HG02885 (cell line): ENCODE measurements around the gene RAPGEF2.
A peak's percentile ranks its signal among the peaks of the same experiment; 100 is the strongest.
"Not testable (repeated sequence)": the region's sequence is repeated elsewhere in the genome, so short reads cannot be mapped to it uniquely, and the experiment has no call there.

Source experiments
- ATAC-seq: cut with Tn5 transposase; IDR thresholded peaks from one replicate; pipeline ENCODE4 v1.9.1; 2021; ENCODE audit warnings: mild to moderate bottlenecking; ENCODE audit not compliant: unreplicated experiment, poor library complexity

Gene RAPGEF2

DNA sequence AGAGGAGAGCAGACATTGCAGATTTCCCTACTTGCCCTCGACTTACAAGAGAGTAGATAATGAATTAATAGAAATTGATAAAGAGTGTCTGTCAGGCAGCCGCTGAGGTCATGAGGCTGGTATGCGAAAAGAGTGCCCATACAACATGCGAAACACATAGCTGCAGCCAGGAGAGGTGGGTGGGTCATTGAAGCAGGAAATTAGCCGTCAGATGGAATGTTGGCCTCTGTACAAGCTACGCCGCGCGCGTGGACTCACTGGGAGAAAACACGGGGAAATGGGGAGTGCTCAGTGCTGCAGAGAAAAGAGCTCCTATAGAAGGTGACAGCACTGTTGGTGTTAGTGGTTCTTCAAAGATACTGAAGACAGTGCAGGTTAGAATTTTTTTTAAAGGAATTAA lies 125.1 kb downstream of the RAPGEF2 start:
- ATAC-seq = no peak

DNA sequence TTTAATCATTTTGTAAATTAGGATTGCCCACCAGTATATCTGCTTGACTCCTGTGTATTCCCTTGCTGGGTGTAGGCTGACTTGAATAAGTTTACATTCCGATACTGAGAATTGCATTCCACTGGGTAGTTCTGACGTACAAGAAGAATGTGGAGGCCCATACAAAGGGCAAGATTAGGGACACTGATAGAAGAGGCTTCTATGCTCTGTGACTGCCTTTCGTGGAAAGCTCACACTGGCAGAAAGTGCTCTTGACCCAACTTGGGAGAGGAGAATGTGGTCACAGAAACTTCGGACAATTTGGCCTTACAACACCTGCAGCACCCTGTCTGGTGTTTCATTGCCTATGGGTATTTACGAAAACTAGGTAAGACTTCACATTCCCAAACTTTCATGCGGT lies 126.3 kb downstream of the RAPGEF2 start:
- no peak for ATAC-seq

DNA sequence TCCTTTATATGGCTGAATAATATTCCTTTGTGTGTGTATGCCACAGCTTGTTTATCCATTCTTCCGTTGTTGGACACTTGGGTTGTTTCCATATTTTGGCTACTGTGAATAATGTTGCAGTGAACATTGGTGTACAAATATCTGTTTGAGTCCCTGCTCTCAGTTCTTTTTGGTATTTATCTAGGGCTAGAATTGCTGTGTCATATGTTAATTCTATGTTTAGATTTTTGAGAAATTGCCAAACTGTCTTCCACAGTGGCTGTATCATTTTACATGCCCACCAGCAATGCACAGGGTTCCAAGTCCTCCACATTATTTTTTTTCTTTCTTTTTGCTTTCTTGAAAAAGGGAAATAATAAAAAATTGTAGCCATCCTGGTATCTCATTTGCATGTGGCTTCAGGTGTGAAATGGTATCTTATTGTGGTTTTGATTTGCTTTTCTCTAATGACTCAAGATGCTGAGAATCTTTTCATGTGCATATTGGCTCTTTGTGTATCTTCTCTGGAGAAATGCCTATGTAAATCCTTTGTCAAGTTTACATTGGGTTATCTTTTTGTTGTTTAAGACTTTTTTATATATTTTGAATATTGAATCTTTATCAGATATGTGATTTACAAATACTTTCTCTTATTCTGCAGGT lies 129.7 kb downstream of the RAPGEF2 start:
- ATAC-seq = no peak

DNA sequence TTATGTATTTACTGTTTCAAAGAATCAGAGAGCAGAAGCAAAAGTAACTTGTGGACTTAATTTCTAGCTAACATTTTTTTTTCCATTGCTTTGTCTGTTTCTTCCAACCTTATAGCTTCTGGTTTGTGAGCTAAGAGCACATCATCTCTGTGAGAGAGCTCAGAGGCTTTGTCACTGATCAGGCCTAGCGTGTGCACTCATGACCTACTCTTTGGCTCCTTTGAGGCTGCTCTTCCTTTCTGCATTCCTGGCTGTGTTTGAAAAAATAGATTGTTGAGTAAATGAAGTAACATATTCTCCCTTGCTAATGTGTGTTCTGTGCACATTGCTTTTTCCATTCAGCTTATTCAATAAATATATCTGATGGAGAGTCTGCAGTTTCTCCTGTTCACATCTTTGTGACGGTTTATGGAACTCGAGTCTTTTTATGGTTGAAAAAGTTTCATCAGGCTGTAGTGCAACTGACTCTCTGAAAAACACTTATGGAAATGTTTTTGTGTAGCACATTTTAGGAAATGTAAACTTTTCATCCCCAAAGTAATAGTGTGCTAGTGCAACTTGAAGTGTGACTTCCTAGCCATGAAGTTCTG lies 133.0 kb downstream of the RAPGEF2 start:
- ATAC-seq = no peak

DNA sequence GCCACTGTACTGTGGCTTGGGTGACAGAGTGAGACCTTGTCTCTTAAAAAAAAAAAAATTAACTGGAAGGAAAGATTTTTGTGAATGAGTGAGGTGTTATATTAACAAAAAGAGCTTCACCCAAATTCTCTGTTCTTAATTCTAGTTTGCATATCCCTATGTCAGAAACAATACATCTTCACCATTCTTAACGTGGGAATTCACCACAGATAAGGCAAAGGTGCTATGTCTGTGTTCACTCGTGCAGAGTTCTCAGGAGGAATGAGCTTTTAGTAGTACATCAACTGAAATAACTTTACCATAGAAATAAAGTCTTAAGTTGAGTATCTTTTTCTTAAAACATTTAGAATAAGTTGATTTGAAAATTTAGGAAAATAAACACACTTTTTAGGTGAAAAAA lies 135.1 kb downstream of the RAPGEF2 start:
- no peak for ATAC-seq

DNA sequence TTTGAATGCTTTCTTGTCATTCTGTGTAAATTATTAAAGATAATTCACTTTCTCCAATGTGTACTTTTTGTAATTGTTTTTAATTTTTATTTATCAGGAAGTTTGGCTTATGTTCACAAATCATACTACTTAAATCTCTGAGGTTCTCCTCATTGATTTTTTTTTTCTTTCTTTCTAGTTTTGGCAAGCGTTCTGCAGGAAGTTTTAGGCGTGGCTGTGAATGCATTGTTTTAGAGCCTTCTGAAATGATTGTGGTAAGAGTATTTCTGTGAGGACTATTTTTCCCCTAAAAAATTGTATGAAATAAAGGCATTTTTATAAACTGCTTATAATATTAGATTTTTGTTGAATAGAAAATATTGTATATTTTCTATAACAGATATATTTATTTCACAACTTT lies 135.8 kb downstream of the RAPGEF2 start:
- no peak for ATAC-seq

DNA sequence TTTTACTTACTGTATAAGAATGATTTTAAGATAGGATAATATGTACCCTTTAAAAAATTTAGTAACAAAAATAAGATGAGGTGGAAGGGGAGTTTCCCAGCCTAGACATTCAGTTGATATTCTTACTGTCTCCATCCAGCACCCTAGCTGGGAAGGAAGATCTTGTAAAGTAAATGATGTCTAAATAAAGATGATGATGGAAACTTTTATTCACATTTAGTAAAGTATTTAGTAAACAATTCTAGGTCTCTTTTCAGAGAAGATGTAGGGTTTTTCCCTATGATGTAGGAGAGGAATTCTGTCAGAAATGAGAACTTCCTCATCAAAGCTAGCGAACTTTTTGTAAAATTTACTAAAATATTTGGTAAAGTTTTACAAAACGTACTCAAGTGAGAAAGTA lies 136.8 kb downstream of the RAPGEF2 start:
- no peak for ATAC-seq

DNA sequence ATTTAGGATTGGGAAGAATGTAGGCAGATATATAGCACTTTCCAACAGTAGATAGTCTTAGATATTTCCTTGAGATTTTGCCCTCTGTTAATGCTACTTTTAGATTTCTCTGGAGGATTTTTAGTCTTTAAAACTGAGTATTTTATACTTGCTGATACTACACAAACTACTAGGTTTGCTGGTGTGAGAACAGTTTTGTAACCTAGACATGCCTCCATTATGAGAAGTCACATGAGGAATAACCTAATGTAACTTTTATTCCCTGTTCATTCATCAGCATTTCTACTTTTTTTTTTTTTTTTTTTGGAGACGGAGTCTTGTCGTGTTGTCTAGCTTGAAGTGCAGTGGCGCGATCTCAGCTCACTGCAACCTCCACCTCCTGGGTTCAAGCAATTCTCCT lies 137.2 kb downstream of the RAPGEF2 start:
- no peak for ATAC-seq

DNA sequence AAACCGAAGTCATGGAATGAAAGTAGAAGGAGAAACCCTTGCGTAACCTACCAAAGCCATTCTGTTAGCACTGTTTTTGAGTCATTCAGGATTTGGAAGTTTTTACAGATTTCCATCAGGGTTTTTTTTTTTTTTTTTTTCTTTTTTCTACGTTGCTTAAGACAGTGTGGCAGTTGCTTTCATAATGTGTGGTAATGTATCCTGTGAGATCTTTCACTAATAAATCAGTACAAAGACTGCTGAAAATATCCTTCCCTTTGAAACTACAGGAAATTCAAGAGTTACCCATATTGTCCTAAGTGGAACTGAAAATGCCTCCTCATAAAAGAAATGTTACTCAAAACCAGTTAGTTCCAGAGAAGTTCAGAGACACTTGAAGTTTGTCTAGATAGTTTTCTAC lies 137.8 kb downstream of the RAPGEF2 start:
- ATAC-seq = no peak

DNA sequence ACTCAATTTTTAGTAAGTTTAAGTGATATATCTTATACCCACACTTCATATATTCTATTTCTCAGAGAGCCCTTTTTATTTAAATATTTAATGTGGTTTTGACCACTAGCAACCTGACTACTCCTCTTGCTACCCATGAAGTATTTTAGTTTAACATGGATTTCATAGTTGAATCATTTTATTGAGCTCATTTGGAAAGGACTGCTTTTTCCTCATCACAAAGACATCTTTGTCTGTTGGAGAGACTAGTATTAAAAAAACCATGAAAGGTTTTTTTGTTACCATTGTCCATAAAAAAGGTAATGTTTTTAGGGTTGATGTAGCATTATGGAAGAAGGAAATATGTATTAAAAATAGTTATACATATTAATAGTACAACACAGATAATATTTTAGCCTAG lies 139.5 kb downstream of the RAPGEF2 start:
- ATAC-seq = no peak

DNA sequence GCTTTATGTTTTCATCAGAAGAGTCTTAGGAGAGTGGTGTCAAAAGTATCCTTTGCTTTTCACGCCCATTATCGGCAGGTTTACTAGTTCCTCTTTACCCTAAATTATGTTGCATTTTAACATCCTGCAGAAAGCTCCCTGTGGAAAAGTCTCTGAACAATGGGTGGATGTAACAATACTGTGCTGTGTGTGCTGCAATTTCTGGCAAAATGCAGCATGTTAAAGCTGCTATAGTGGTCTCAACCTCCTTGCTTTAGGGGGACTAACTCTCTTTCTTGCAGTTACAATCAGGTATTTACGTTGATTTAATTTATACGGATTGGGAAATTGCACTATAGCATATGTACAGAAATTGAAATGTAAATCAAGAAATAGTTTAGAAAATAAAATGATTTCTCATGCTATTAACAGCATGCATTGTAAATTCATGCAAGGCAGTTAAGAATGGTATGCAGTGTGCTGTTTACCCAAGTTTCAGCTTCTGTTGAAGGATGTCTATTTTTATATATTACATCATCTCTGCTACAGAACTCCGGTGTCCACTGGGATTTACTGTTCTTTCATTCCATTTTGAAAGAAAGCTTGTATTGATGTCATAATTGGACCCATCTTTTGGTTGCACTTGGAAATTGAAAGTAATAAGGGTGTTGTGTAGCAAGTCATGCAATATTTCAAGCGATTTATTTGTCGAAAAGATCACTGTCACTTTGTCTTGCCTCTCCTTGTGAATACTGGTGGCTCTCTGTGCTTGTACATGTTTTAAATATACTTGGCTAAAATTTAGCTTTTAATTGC lies 145.7 kb downstream of the RAPGEF2 start:
- no peak for ATAC-seq

DNA sequence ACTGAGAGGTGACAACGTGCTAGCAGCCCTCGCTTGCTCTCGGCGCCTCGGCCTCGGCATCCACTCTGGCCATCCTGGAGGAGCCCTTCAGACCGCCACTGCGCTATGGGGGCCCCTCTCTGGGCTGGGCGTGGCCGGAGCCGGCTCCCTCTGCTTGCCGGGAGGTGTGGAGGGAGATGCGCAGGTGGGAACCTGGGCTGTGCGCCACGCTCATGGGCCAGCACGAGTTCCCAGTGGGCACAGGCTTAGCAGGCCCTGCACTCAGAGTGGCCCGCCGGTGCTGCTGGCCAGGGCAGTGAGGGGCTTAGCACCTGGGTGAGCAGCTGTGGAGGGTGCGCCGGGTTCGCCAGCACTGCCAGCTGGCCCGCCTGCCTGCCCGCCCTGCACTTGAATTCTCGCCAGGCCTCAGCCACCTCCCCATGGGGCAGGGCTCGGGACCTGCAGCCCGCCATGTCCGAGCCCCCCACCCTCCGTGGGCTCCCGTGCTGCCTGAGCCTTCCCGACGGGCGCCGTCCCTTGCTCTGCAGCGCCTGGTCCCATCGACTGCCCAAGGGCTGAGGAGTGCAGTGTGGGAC lies 148.0 kb downstream of the RAPGEF2 start:
- ATAC-seq = no peak

DNA sequence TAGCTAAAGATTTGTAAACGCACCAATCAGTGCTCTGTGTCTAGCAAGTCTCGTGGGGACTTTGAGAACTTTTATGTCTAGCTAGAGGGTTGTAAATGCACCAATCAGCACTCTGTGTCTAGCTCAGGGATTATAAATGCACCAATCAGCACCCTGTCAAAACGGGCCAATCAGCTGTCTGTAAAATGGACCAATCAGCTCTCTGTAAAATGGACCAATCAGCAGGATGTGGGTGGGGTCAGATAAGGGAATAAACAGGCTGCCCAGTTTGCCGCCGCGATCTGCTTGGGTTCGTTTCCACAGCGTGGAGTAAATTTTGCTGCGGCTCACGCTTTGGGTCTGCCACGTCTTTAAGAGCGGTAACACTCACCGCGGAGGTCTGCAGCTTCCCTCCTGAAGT lies 148.7 kb downstream of the RAPGEF2 start:
- not testable (repeated sequence) for ATAC-seq

DNA sequence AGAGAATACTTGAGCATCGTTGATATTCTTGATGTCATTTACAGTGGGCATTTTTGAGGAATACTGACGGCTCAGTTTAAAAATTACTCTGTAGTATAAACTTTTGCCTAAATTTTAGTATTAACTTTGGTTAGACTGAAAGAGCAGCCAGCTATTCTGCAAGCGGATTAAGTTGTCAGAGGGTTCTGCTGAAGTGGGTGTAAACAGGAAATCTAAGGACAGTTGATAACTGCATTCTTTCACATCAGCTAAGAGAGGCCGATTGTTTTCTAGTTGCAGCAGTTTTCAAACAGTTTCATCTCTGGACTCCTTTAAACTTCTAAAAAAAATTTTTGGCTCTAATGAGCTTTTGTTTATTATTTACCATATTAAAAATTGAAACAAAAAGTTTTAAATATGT lies 149.6 kb downstream of the RAPGEF2 start:
- no peak for ATAC-seq

DNA sequence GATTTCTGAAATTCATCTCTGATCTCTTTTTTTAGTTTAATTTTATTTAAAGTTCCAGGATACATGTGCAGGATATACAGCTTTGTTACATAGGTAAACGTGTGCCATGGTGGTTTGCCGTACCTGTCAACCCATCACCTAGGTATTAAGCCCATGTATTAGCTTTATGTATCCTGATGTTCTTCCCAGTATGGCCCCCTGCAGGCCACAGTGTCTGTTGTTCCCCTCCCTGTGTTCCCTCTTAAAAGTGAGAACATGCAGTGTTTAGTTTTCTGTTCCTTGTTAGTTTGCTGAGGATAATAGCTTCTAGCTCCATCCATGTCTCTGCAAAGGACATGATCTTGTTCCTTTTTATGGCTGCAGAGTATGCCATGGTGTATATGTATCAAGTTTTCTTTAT lies 153.2 kb downstream of the RAPGEF2 start:
- ATAC-seq = no peak

DNA sequence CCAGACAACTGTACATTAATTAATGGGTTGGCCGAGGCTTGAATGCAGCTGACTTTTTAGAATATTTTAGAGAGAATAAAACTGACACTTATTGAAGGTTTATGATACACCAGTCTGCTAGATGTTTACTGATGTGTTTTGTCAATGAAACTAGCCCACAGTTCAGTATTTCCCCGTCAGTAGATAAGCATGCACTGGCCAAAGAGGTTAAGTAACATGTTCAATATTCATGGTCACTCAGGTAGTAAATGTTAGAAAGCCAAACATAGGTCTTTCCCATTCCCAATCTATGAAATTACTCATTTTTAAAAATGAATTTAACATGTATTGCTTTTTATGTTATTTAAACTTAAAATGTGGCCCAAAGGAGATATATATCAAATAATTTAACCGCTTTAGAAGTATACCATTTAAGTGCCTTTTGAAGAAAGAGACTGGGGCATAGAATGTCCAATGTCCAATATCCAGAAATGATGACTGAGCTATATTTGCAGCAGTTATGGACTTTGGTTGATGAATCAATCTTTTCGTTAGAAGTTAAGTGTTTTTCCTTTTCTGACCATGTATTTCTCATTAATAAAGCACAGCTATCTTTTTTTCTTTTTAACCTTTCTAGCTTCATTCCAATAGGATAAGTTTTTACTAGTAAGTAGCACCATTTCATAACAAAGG lies 156.1 kb downstream of the RAPGEF2 start:
- no peak for ATAC-seq

DNA sequence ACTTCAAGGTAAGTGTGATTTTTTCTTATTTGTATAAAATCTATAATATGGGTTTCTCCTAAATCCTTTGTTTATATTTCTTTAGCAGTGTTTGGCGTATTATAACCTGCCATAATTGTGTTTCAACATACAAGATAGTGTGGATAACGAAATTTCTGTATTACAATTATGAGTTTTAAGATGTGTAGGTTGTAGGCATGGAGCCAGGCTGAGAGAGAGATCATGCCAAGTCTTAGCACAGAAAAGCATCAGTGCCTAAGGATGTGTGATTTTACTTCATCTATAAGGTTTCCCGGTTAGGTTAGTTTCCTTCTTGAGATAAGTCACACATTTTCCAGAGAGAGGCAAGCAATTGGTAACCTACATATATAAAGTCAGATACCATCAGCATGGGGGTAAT lies 161.2 kb downstream of the RAPGEF2 start:
- no peak for ATAC-seq

DNA sequence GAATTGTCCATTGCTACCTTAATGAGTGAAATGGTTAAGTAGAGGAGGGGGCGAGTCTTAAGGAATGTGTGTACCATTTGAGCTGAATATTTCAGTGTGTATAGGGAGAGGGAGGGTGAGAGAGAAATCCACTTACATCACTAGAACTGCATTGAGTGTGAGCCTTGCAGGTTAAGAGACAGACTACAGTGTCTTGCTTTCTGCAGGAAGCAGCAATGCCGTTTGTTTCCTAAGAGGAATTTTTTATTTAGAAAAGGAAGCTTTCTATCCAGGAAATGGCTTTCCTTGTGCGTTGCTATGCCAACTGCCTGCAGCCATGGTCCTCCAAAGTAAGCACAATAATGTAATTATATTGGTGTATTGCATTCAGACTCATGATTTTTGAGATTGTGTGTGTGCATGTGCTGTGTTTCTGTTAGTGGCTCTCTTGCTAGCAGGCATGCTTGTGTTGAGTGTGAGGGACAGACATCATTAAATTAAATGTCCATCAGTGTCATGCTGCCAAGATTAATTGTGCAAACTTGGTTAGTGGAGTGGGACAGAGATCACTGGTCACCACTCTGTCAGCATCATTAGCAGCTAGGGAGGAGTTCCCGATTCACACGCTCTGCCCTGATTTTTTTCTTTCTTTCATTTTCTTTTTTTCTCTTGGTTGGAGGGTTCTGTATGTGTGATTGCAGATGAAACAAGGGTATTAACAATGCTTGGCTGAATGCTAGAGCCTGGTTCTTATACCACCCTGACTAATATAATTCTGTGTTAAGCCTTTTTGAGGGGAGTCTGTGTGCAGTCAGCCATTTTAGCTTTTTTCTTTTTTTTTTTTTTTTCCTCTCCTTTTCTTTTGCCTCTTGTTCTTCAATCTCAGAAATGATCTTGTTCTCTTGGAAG lies 164.3 kb downstream of the RAPGEF2 start:
- peak; percentile 51 for ATAC-seq

DNA sequence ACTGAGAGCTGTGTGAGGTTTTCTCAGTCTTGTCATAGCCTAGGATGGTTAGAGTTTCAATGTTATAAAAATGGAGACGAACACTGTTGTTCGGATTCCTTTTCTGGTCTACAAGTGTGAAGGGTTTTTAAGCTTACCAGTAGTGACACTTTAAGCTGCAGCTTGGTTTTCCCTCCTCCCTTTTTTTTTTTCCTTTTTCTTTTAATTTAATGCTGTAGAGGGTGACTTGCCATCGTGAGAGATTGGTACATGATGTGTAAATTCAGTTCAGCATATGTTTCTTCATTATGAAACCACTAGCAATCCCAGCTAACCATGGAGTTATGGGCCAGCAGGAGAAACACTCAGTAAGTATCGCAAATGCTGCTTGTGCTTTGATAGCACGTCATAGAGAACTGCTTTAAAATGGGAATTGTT lies 165.0 kb downstream of the RAPGEF2 start:
- ATAC-seq = no peak

DNA sequence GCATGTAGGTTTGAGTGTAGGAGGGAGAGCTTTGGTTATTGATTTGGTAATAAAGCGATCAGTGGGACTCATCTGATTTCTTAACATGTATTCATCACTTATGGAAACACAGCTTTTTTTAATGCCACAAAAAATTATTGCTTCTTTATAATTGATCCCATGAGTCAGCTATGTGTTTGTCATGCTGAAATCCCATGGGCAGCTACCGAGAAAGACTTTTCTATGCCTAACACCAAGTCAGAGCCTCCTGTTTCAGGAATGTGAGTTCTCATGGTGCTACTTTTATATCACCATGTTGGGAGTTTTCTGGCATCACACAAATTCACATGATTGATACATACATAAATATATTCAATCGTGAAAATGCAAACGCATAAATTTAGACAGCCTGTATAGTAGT lies 165.7 kb downstream of the RAPGEF2 start:
- no peak for ATAC-seq
